ENCODE measurements around the gene C9orf72.

C9orf72 gene

DNA sequence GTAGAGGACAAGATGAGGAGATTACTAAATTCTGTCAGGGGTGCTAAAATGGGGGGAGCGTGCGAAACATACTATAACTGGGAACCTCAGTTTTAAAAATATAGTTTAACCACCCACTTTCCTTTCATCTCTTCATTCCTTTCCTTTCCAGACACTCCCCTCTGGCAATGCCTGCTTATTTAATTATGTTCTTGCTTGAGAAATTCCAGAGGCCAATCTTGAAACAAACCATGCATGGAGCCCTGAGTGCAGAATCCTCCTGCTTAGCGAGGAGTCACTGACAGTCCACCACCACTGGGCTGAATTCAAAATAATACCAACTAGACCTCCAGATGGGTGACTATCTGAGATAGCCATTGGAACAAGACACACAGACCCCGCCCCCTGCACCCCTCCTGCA, 29.7 kb upstream of the C9orf72 start:
- H3K4me3 ChIP-seq (ENCODE audit: low read depth, low read length) = no peak overlapping the region
- TF ChIP-seq, protein P1, sequence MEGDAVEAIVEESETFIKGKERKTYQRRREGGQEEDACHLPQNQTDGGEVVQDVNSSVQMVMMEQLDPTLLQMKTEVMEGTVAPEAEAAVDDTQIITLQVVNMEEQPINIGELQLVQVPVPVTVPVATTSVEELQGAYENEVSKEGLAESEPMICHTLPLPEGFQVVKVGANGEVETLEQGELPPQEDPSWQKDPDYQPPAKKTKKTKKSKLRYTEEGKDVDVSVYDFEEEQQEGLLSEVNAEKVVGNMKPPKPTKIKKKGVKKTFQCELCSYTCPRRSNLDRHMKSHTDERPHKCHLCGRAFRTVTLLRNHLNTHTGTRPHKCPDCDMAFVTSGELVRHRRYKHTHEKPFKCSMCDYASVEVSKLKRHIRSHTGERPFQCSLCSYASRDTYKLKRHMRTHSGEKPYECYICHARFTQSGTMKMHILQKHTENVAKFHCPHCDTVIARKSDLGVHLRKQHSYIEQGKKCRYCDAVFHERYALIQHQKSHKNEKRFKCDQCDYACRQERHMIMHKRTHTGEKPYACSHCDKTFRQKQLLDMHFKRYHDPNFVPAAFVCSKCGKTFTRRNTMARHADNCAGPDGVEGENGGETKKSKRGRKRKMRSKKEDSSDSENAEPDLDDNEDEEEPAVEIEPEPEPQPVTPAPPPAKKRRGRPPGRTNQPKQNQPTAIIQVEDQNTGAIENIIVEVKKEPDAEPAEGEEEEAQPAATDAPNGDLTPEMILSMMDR (IDR thresholded peaks at IDR 0.05; ENCODE audit: control insufficient read depth, extremely low read depth, insufficient read depth) = no peak
- DNase-seq (ENCODE audit: low read depth) = no peak

DNA sequence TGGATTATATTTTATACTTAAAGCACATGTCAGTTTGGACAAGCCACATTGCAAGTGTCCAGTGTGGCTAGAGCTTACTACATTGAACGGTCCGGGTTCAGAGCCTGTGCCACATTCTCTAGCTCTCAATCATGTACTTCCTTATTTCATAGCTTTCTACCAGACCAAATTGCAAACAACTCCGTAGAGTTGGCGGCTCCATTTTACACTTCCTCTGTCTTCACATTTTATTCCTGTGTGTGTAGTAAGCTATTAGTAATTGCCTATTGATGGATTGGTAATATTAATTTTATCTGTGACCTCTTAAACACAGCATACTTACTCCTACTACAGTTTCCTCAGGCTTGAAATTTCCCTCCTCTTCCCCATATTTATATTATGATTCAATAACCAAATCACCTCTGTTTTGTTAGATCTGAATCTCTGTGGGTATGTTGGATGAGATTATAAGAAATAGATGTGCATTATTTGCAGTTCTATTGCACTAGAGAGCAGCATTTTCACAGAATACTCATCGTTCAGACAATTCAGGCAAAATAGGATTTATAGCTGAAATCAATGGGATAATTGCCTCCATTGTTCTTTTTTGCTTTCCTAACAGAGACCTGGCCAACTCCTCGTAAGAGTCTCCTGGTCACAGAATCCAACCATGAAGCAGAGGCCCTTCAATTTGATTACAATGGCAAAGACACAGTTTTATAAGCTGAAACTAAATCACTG, 29.0 kb upstream of the C9orf72 start:
- H3K4me3 ChIP-seq (ENCODE audit: low read depth, low read length) = no peak overlapping the region
- no peak for DNase-seq (ENCODE audit: low read depth)
- TF ChIP-seq, protein P1 (IDR thresholded peaks at IDR 0.05; ENCODE audit: control insufficient read depth, extremely low read depth, insufficient read depth) = no peak

DNA sequence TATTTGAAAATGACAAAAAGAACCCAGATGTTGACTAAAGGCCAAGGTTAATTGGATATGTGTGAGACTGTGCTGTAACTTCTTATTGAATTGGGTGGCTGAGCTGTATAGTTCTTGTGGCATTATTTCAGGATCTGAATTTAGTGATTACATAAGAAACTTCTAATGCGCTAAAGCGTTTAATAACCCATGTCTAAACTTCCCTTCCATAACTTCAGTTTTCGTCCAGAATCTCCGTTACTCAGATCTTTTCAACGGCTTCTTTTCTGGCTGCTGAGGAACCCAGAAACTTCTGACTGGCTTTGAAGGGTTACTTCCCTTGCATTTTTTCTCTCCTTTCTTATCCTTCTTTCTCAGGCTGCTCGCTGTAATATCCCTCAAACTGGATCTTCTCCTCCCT, 28.1 kb upstream of the C9orf72 start:
- H3K4me3 ChIP-seq (ENCODE audit: low read depth, low read length) = no peak overlapping the region
- TF ChIP-seq, protein P1 (IDR thresholded peaks at IDR 0.05; ENCODE audit: control insufficient read depth, extremely low read depth, insufficient read depth) = no peak
- DNase-seq (ENCODE audit: low read depth) = no peak

DNA sequence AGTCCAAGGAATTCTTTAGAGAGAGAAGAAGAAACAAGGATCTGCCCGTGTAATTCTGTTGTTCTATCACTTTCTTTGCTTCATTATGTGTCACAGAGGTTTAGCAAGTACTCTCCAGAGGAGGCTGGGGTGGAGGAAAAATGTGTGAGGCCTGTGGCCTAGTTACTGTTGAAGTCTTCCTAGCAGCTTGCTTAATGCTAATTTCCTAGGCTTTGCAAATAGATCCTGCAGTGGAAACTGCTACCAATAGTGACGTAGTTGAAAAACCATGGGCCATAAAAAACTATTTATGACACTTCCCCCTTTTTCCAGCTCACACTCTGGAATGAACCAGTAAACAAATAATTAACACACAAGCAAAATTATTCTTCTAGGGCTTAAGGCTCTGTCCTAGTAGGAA, 27.0 kb upstream of the C9orf72 start:
- H3K4me3 ChIP-seq (ENCODE audit: low read depth, low read length) = no peak overlapping the region
- no peak for DNase-seq (ENCODE audit: low read depth)
- TF ChIP-seq, protein P1 (IDR thresholded peaks at IDR 0.05; ENCODE audit: control insufficient read depth, extremely low read depth, insufficient read depth) = no peak

DNA sequence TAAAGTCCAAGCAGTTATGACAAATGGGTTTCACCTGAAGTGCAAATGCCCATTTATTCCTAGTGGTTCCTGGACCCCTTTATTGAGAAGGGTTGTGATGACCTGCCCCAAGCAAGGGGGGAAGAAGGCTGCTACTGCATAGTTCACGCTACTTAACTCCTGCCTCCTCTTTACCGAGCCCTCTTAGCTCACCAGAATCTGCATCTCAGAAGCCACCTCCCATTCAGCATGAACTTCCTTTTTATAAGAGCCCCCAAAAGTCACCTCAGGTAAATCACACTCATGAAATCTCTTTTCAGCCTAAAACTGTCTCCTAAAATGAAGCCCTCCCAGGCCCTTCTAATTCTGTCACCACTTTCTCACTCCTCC, 26.6 kb upstream of the C9orf72 start:
- H3K4me3 ChIP-seq (ENCODE audit: low read depth, low read length) = no peak overlapping the region
- no peak for DNase-seq (ENCODE audit: low read depth)
- TF ChIP-seq, protein P1 (IDR thresholded peaks at IDR 0.05; ENCODE audit: control insufficient read depth, extremely low read depth, insufficient read depth) = no peak

DNA sequence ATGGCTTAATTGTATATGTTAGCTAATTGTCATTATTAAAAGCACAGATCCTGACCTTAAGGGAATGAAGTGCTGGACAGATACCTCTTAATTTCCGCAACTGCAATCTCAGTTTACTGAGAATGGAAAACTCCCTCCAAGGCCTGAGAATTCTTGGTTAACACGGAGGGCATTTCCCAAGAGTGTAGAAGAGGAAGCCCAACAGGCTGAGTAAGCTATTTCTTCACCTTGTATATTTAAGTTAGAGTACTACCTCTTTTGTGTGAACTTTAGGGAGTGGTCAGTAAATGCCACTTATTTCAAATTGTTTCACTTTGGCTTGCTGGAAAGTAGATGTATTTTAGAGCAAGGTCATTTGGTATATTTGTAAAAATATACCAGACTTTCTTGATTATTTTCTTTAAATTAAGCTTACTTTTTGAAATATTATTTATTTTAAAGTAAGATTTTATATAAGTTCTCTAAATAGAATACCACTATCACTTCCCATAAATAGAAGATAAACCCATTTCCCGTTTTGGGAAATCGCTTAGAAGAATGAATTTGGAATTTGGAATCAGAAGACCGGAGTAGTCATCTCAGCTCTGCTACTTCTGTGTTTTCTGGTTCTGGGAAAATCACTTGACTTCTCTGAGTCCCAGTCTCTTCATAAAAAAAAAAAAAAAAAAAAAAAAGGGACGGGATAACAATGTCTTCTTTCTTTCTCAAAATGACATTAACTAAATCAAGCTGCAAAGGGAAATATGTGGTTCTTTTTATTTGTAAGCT, 26.0 kb upstream of the C9orf72 start:
- no peak for DNase-seq (ENCODE audit: low read depth)
- no peak overlapping the region for H3K4me3 ChIP-seq (ENCODE audit: low read depth, low read length)
- TF ChIP-seq, protein P1 (IDR thresholded peaks at IDR 0.05; ENCODE audit: control insufficient read depth, extremely low read depth, insufficient read depth) = no peak

Data from LNCaP clone FGC (cell line).